ENCODE measurements around the gene TMEM198. TPM values are rescaled to one million over a fixed set of nuclear protein-coding genes. Genes with fewer than 3 reads are reported as not detected.
A peak's percentile ranks its signal among the peaks of the same experiment; 100 is the strongest.

The TMEM198 gene
- total RNA-seq, 1 donor from 2014 or later: 1.5 TPM

DNA sequence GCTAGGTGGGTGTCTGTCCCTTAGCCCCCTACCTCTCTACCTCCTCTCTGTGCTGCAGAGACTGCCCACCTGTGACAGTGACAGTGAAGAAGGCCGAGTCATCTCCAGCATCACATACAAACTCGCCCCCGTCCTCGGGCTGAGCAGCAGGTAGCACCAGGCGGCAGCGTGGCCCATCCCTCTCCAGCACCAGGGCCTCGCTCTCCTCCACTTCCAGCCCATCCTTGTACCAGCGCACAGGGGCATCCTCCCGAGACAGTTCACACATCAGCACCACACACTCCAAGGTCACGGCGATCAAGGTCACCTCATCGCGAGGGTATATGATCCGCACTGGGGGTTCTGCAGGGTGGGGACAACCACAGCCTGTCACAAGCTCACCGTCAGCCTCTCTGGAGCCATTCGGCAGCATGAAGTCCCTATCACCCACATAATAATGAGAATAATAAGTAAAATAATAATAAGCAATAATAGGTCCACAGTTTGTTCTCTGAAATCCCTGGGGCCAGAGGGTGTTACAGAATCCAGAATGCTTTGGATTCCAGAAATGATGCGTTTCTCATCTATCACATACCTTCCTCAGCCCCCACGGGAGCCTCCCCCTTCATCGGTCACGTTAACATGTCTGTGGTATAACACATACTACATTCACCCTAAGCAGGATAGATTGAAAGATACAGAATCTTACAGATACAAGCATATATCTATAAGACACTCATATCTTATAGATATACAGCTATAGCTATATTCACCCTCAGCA, 15.5 kb downstream of the TMEM198 start:
- H3K9me3 ChIP-seq: no peaks in the 10 kb centered on the region
- no peak overlapping the region for H3K4me3 ChIP-seq
- no peak overlapping the region for H3K27ac ChIP-seq
- H3K4me1 ChIP-seq: no peaks in the 10 kb centered on the region
- no peak for DNase-seq (ENCODE audit: extremely low spot score in 2 of 2)
- no peaks in the 10 kb centered on the region for H3K27me3 ChIP-seq
- peaks cover 0 to 11% of the 10 kb centered on the region in 2 donors for H3K36me3 ChIP-seq
- TF ChIP-seq POLR2A (IDR thresholded peaks at IDR 0.05): no peak
- TF ChIP-seq, protein P1, sequence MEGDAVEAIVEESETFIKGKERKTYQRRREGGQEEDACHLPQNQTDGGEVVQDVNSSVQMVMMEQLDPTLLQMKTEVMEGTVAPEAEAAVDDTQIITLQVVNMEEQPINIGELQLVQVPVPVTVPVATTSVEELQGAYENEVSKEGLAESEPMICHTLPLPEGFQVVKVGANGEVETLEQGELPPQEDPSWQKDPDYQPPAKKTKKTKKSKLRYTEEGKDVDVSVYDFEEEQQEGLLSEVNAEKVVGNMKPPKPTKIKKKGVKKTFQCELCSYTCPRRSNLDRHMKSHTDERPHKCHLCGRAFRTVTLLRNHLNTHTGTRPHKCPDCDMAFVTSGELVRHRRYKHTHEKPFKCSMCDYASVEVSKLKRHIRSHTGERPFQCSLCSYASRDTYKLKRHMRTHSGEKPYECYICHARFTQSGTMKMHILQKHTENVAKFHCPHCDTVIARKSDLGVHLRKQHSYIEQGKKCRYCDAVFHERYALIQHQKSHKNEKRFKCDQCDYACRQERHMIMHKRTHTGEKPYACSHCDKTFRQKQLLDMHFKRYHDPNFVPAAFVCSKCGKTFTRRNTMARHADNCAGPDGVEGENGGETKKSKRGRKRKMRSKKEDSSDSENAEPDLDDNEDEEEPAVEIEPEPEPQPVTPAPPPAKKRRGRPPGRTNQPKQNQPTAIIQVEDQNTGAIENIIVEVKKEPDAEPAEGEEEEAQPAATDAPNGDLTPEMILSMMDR (IDR thresholded peaks at IDR 0.05): no peak
- intact Hi-C loops (cut with DNase I): no loop called here

DNA sequence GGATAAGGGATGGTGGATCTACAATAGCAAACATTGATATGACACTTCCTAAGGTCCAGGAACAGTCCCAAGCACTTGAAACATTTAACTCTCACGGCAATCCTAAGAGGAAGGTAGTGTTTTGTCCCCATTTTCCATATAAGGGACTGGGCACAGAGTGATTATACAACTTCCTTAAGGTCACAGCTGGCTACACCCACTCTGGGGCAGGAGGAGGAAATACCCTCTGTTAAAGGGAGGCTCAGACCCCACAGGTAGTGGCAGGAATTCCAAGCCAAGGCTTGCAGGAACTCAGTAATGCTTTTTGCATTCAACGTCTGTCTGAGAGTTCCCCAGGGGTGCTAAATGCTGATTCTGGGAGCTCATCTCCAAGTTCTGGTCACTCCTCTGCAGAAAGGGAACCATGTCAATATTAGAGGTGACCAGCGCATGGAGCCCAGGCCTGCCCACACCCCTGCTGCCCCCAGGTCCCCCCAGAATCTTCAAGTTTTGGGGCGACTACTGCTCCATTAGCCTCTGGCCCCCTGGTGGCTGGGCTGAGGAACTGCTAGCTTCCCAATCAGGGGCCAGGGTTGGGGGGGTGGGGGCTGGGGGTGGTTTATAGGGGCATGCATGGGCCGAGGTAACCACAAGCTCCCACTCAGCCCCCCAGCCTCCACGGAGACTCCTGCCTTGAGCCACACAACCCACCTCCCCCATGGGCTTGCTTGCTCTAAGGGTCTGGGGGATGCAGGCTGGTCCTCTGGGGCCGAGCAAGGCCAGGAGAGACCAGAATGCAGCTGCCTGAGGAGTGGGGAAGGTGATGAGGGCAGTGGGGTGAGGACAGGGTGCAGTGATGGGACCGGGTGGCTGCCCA, 16.4 kb downstream of the TMEM198 start:
- Histone ChIP-seq H3K27ac (no peak overlapping the region), H3K4me1 (no peaks in the 10 kb centered on the region), H3K4me3 (no peak overlapping the region), H3K9me3 (no peaks in the 10 kb centered on the region), H3K27me3 (no peaks in the 10 kb centered on the region), H3K36me3 (peaks cover 0 to 11% of the 10 kb centered on the region in 2 donors)
- no peak for DNase-seq (ENCODE audit: extremely low spot score in 2 of 2)
- intact Hi-C loops (cut with DNase I): no loop called here
- TF ChIP-seq POLR2A (IDR thresholded peaks at IDR 0.05): no peak
- TF ChIP-seq, protein P1 (IDR thresholded peaks at IDR 0.05): peak in 2 of 3 experiments; percentile 31 to 48

GRCh38 chr2:219560893-219561178, 17.0 kb downstream of the TMEM198 start:
- H3K4me1 ChIP-seq: no peaks in the 10 kb centered on the region
- no peaks in the 10 kb centered on the region for H3K27me3 ChIP-seq
- H3K4me3 ChIP-seq: no peak overlapping the region
- no peak for DNase-seq (ENCODE audit: extremely low spot score in 2 of 2)
- no peak for TF ChIP-seq POLR2AphosphoS5 (IDR thresholded peaks at IDR 0.05; ENCODE audit: insufficient read depth in 1 of 2, low read depth in 1 of 2)
- no peak for TF ChIP-seq POLR2A (IDR thresholded peaks at IDR 0.05)
- TF ChIP-seq, protein P1 (IDR thresholded peaks at IDR 0.05): no peak
- H3K36me3 ChIP-seq: peaks cover 0 to 11% of the 10 kb centered on the region in 2 donors
- H3K27ac ChIP-seq: no peak overlapping the region
- intact Hi-C loops (cut with DNase I): no loop called here
- H3K9me3 ChIP-seq: no peaks in the 10 kb centered on the region

GRCh38 chr2:219561179-219562048, 17.6 kb downstream of the TMEM198 start:
- TF ChIP-seq, protein P1 (IDR thresholded peaks at IDR 0.05): no peak
- no peak for TF ChIP-seq POLR2A (IDR thresholded peaks at IDR 0.05)
- no peak for TF ChIP-seq POLR2AphosphoS5 (IDR thresholded peaks at IDR 0.05; ENCODE audit: insufficient read depth in 1 of 2, low read depth in 1 of 2)
- Histone ChIP-seq H3K4me1 (no peaks in the 10 kb centered on the region), H3K27ac (no peak overlapping the region), H3K9me3 (no peaks in the 10 kb centered on the region), H3K27me3 (no peaks in the 10 kb centered on the region), H3K36me3 (peaks cover 0 to 11% of the 10 kb centered on the region in 2 donors), H3K4me3 (no peak overlapping the region)
- intact Hi-C loops (cut with DNase I): no loop called here
- no peak for DNase-seq (ENCODE audit: extremely low spot score in 2 of 2)

All from vagina (tissue), 2 donors.